KMS-11 (cell line): ENCODE results near the gene SSNA1.

Experiments used
- H2AFZ ChIP-seq: fragments of 200-600 bp; sonication (generic); 2 replicates; pipeline ENCODE4 v1.6.1; 2016; ENCODE audit warnings: antibody characterized with exemption, mixed run types, low read depth
- H3K27ac ChIP-seq: fragments of 200-600 bp; sonication (generic); 2 replicates; pipeline ENCODE4 v1.6.1; 2016; ENCODE audit warnings: mild to moderate bottlenecking, mixed run types
- H3K27me3 ChIP-seq: fragments of 200-600 bp; sonication (generic); 2 replicates; pipeline ENCODE4 v1.6.1; 2017; ENCODE audit warnings: mild to moderate bottlenecking, low read depth, mixed run types, moderate library complexity; ENCODE audit not compliant: insufficient read depth
- H3K36me3 ChIP-seq: fragments of 200-600 bp; sonication (generic); 2 replicates; pipeline ENCODE4 v1.6.1; 2017; ENCODE audit warnings: mild to moderate bottlenecking, mixed run types; ENCODE audit not compliant: insufficient read depth
- H3K4me1 ChIP-seq: fragments of 200-600 bp; sonication (generic); 2 replicates; pipeline ENCODE4 v1.6.1; 2016; ENCODE audit warnings: mild to moderate bottlenecking, low read depth, mixed run types; ENCODE audit not compliant: poor library complexity, severe bottlenecking
- H3K4me2 ChIP-seq: fragments of 200-600 bp; sonication (generic); 2 replicates; pipeline ENCODE4 v1.7.0; 2016; ENCODE audit warnings: mild to moderate bottlenecking, mixed run types
- H3K4me3 ChIP-seq: fragments of 200-600 bp; sonication (generic); IDR thresholded peaks from 2 replicates; pipeline ENCODE4 v1.6.1; 2017; ENCODE audit warnings: low read depth, low read length, mixed read lengths; ENCODE audit not compliant: insufficient read depth
- H3K79me2 ChIP-seq: fragments of 200-600 bp; sonication (generic); 2 replicates; pipeline ENCODE4 v1.6.1; 2016; ENCODE audit warnings: low read depth, mixed run types; ENCODE audit not compliant: insufficient read depth
- H3K9ac ChIP-seq: fragments of 200-600 bp; sonication (generic); 2 replicates; pipeline ENCODE4 v1.6.1; 2016; ENCODE audit warnings: mild to moderate bottlenecking, mixed run types
- H4K20me1 ChIP-seq: fragments of 200-600 bp; sonication (generic); 2 replicates; pipeline ENCODE4 v1.6.1; 2016; ENCODE audit warnings: mild to moderate bottlenecking, mixed run types; ENCODE audit not compliant: insufficient read depth
- TF ChIP-seq, protein P1 (sequence below): fragments of 200-600 bp; sonication (generic); conservative IDR thresholded peaks from 2 replicates; pipeline ENCODE4 v1.6.1; 2017; ENCODE audit warnings: low read depth, mild to moderate bottlenecking, antibody characterized with exemption, low read length, moderate library complexity, mixed read lengths

The SSNA1 gene

DNA sequence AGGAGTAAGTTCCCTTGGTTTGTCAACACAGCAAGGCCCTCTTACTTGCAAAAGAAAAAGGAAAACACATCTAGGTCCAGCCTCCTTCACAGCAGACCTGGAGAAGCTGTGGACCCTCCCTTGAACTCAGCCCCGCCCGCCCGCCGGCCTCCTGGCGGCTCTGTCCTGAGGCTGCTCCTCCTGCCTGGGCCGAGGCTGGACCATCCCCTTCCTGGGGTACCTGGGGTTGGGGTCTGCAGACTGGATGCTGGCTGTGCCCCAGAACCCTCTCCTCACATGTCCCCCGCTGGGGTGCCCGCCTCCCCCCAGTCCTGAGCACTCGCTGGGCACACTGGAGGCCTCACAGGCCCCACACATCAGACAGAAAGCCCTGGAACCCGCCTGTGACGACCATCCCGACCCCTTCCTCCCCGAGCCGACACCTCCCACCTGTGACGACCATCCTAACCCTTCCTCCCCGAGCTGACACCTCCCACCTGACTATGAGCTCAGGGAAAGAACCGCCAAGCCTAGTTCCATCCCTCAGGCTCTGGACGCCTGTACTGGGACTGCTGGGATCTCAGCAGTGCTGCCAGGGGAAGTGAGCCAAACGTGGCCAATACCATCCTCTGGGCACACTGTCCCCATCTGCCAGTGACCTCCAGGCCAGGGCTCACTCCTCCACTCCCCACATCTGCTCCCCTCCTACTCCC lies 9.4 kb upstream of the SSNA1 start:
- peaks cover 4% of the 10 kb centered on the region for H3K4me1 ChIP-seq
- no peak overlapping the region for H3K4me2 ChIP-seq
- no peaks in the 10 kb centered on the region for H4K20me1 ChIP-seq
- no peaks in the 10 kb centered on the region for H3K79me2 ChIP-seq
- TF ChIP-seq, protein P1, sequence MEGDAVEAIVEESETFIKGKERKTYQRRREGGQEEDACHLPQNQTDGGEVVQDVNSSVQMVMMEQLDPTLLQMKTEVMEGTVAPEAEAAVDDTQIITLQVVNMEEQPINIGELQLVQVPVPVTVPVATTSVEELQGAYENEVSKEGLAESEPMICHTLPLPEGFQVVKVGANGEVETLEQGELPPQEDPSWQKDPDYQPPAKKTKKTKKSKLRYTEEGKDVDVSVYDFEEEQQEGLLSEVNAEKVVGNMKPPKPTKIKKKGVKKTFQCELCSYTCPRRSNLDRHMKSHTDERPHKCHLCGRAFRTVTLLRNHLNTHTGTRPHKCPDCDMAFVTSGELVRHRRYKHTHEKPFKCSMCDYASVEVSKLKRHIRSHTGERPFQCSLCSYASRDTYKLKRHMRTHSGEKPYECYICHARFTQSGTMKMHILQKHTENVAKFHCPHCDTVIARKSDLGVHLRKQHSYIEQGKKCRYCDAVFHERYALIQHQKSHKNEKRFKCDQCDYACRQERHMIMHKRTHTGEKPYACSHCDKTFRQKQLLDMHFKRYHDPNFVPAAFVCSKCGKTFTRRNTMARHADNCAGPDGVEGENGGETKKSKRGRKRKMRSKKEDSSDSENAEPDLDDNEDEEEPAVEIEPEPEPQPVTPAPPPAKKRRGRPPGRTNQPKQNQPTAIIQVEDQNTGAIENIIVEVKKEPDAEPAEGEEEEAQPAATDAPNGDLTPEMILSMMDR, result no peak
- no peak overlapping the region for H3K27ac ChIP-seq
- no peak overlapping the region for H3K4me3 ChIP-seq
- no peak overlapping the region for H2AFZ ChIP-seq
- no peak overlapping the region for H3K9ac ChIP-seq
- H3K36me3 ChIP-seq, result no peaks in the 10 kb centered on the region
- H3K27me3 ChIP-seq, result no peaks in the 10 kb centered on the region

DNA sequence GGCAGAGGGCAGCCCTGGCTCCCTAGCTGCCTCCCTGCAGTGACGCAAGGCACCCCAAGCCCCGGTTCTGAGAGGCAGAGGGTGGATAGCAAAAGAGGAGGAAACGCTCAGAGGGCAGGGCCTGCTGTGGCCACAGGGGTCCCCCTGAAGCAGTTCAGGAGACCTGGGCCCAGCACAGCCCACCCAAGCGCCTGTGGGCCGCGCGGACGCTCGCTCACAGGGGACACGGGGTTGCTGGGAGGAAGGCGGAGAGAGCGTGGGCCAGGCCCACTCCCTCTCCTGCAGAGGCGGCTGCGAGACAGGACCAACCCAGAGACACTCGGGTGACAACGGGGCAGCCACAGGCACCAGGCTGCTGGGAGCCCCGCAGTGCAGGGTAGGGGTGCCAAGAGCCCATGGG lies 8.7 kb upstream of the SSNA1 start:
- H3K9ac ChIP-seq, result no peak overlapping the region
- H3K4me3 ChIP-seq, result no peak overlapping the region
- no peaks in the 10 kb centered on the region for H3K27me3 ChIP-seq
- no peaks in the 10 kb centered on the region for H3K4me1 ChIP-seq
- H3K36me3 ChIP-seq, result no peaks in the 10 kb centered on the region
- H3K27ac ChIP-seq, result no peak overlapping the region
- no peak overlapping the region for H2AFZ ChIP-seq
- TF ChIP-seq, protein P1, result no peak
- H3K4me2 ChIP-seq, result no peak overlapping the region
- H3K79me2 ChIP-seq, result no peaks in the 10 kb centered on the region
- no peaks in the 10 kb centered on the region for H4K20me1 ChIP-seq

DNA sequence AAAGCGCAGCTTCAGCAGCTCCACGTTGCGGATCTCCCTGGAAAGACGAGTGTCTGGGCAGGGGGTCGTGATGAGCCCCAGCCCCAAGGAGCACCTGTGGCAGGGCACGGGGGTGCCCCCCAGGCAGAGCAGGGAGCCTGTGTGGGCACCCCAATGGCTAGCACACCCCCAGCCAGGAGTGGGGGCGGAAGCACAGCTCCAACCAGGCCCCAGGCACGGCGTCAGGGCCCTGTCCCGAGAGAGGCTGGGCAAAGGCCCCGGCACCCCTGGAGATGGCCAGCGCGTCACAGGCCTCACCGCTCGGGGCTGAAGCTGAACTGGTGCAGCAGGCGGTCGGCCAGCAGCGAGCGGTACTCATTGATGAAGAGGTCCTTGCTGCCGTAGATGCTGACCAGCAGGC lies 8.0 kb upstream of the SSNA1 start:
- Histone ChIP-seq H3K4me3 (no peak overlapping the region), H3K9ac (no peak overlapping the region), H3K4me2 (no peak overlapping the region), H3K4me1 (no peaks in the 10 kb centered on the region), H2AFZ (no peak overlapping the region), H3K27me3 (no peaks in the 10 kb centered on the region), H4K20me1 (no peaks in the 10 kb centered on the region), H3K27ac (no peak overlapping the region), H3K79me2 (no peaks in the 10 kb centered on the region), H3K36me3 (no peaks in the 10 kb centered on the region)
- TF ChIP-seq, protein P1, result no peak

DNA sequence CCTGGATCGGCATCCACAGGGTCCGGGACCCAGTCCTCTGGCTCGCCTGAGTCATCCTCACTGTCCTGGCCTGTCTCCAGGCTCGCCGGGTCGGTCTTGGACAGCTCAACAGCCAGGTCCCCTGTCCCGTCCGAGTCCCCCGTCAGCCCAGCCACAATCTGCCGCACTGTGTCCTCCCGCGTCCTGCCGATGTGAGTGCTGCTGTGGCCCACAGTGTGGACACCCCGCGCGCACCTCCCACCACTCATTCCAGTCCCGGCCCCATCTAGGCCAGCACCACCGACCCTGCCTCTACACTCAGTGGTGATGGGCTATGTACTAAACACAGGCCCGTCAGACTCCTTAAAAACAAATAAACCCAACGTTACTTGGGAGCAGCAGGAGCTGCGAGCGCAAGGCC lies 6.8 kb upstream of the SSNA1 start:
- no peak overlapping the region for H3K27ac ChIP-seq
- H3K79me2 ChIP-seq, result peaks cover 5% of the 10 kb centered on the region; the same call in 1 of the 2 replicates
- no peak overlapping the region for H2AFZ ChIP-seq
- TF ChIP-seq, protein P1, result no peak
- peaks cover 3% of the 10 kb centered on the region for H3K4me1 ChIP-seq
- H3K27me3 ChIP-seq, result no peaks in the 10 kb centered on the region
- no peaks in the 10 kb centered on the region for H4K20me1 ChIP-seq
- no peaks in the 10 kb centered on the region for H3K36me3 ChIP-seq
- no peak overlapping the region for H3K4me2 ChIP-seq
- H3K4me3 ChIP-seq, result no peak overlapping the region
- no peak overlapping the region for H3K9ac ChIP-seq
